Stomach (tissue), 4 donors: ENCODE data around the gene MAN2A1.

ENCODE experiments used
- POLR2AphosphoS5 ChIP-seq, 3 donors: sonication (generic); formaldehyde crosslinking; IDR thresholded peaks; one replicate each; pipeline ENCODE4 v1.6.1; 2016; ENCODE audit warnings: antibody characterized with exemption in 3 of 3
- TF ChIP-seq, protein P1 (sequence below), 7 experiments: fragments of 450-650 bp in 4 of 7; fragments of 200-600 bp in 3 of 7; sonication (generic) in 3 of 7; IDR thresholded peaks; one replicate each; pipeline ENCODE4 v1.5.1; 2016 to 2019; ENCODE audit warnings: antibody characterized with exemption in 7 of 7, control low read depth in 2 of 7, mild to moderate bottlenecking in 1 of 7

DNA sequence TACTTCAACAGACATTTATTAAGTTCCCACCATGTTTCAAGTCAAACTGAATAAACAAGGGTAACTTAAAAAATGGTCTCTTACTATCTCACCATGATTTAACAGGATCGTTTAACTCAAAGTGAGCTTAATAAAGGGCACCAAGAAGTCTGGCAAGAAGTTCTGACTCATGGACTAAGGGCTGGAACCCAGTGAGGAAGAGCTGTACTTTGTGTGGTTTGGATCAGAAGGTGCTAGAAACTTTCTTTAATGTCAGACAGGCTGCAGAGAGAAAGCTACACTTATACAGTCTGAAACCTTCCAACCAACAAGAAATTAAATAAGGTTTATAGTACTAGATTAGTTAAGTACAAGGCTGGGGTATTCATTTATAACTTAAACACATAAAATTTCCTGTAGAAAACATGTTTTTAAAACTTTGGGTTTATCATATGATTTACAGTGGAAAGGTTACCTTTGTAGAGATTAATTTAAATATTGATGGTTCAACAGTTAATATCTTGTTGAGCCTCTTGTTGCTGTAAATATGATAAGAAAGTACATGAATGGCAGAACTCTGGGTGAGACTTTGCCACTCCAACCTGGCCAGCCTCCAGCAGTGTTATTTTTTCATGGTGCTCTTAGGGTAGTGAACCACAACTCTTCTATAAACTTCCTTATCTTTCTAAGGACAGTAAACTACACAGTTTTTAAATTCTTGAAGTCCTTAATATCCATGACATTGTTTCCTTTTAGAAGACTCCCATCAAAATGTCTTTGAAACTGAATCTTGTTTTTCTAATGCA lies 162.8 kb downstream of the MAN2A1 start:
- TF ChIP-seq, protein P1, sequence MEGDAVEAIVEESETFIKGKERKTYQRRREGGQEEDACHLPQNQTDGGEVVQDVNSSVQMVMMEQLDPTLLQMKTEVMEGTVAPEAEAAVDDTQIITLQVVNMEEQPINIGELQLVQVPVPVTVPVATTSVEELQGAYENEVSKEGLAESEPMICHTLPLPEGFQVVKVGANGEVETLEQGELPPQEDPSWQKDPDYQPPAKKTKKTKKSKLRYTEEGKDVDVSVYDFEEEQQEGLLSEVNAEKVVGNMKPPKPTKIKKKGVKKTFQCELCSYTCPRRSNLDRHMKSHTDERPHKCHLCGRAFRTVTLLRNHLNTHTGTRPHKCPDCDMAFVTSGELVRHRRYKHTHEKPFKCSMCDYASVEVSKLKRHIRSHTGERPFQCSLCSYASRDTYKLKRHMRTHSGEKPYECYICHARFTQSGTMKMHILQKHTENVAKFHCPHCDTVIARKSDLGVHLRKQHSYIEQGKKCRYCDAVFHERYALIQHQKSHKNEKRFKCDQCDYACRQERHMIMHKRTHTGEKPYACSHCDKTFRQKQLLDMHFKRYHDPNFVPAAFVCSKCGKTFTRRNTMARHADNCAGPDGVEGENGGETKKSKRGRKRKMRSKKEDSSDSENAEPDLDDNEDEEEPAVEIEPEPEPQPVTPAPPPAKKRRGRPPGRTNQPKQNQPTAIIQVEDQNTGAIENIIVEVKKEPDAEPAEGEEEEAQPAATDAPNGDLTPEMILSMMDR (IDR thresholded peaks at IDR 0.05): no peak
- TF ChIP-seq POLR2AphosphoS5 (IDR thresholded peaks at IDR 0.05): no peak
